ENCODE data around the gene AFAP1L1.

Gene AFAP1L1
- total RNA-seq: 0 reads per million in 3 experiments

GRCh38 chr5:149271716-149272563, at the start of gene AFAP1L1:
Gene AFAP1L1 (plus strand): TSS chr5:149271859. CDS start chr5:149271969, 110 bp downstream.
- DNase-seq: no peak

- no peak for DNase-seq
Measured at GRCh38 chr5:149223081-149223848, 48.4 kb upstream of the AFAP1L1 start.

DNA sequence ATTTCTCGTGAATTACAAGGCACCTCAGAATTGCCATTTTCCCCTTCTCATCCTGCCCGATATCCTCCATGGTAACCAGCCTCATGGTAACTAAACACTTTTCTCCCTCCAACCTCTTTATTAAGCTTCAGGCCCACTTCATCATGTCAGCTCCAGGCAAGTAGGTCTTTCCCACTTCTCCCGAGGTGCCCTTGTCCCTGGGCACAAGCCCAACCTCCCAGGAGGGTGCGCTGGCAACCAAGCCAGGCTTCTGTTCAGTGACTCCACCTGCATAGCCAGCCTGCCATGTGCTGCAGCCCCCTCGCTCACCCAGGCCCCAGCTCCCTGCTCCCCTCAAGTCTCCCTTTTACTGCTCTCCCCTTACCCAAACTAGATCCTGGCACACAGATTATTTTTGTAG, 47.4 kb upstream of the AFAP1L1 start:
- no peak for DNase-seq

DNA sequence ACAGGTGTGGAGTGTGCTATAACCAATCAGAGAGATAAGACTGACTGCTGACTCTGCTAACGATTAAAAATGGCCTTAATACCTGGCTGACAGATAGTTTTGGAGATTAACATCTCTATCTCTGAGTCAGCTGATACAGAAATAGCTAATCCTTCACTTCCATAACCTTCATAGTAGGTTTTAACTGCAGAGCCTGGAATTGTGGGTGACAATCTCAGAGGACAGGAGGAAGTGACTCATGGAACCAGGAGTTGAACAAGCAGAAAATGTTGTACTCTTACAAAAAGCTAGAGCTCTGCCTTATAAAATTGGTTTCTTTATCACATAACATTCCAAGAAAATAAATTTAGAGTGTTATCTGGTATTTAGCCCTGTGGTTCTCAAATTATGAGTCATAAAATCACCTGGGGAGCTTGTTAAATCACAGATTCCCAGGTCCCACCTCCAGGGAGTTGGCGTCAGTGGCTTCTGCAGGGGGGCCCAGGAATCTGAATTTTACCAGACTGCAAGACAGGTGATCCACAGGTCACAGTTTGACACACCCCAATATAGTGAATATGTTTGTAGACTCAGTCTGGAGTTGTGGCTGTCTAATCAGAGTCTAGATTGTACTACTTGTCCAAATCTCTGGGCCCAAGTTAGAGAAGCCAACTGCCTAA, 44.4 kb upstream of the AFAP1L1 start:
- no peak for DNase-seq

DNA sequence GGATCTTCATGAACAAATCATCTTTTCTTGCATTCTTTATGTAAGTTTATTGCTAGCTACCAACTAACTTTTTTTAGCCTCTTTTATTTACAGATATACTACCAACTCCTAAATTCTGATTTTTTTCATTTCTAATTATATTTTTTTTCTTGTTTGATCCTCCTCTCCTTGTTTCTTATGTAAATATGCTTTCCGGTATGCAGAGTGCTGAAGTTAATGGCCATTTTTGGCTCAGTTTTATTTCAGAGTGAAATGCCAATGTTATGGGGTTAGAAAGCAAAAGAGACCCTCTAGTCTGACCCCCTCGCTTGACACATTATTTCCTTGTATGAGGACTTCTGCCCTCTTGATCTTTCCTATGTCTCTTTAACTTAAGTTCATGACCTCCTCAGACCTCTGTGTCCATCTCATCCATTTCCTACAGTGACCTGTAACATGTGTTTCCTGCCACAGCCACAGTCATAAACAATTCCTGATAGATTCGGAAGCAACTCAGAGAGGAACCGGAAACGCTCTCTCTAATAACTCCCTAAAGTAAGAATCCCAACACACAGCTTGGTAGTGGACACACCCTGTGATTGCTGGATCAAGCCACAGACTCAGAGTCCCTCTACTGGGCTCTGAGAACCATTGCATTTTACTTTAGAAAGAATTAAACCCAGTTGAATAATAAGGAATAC, 42.9 kb upstream of the AFAP1L1 start:
- no peak for DNase-seq

DNA sequence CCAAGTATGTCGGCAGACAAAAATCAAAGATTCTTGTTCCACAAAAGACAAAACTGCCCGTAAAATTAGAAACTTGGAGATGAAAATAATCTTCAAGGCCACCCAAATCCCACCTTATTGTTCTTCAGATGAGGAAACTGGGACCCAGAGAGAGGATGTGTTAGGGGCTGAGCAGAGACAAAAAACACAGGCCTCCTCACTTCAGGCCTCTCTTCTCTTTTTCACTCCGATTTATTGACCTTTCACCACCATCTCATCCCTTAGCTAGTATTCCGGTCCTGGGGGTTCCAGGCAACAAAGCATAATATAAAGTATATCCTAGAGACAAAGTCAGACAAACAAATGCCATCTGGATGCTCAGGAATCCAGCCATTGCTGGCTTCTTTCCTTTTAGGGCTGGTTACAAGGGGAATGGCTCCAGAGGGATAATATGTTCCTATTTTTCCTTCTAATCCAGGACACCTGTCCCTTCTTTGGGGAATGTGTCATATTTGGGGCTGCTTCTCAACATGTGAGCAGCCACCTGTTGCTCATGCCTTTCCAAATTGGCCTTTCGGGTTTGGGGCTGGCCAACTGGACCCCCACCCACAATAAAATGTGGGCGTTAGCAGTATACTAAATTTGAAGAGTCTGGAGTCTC, 42.2 kb upstream of the AFAP1L1 start:
- DNase-seq: no peak

DNA sequence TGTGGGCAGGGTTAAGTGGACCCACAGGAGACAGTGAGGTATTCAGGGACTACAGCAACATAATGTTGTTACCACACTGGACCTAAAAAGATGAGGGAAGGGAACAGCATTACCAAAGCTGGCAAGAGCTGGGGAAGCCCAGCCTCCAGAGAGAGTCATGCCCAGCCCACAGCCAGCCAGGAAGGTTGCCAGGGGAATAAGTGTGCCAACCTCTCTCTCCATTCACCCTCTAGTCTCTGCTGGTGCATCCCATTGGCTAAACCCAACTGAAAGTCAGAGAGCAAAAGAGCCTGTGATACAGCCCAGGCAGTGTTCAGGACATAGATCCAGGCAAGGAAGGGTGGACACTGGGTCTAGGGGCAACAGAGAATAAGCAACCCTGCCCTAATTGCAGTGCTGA, 35.8 kb upstream of the AFAP1L1 start:
- no peak for DNase-seq

DNA sequence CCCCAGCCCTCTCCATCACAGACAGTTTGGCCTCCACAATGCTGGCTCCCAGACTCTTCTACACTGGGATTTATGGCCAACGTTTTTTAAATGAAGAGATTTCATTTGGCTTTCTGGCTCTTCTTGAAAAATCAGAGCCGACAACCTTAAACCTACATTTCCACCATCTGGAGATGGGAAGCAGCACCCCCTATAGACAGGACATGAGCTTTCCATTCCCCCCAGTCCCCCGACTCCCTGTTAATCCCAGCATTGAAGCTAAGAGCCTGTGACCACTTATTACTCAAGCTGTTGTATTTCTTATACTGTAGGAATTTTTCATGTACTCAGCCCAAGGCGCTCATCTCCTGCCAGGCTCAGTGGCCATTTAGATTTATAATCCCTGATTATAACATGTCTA, 34.0 kb upstream of the AFAP1L1 start:
- DNase-seq: no peak

DNA sequence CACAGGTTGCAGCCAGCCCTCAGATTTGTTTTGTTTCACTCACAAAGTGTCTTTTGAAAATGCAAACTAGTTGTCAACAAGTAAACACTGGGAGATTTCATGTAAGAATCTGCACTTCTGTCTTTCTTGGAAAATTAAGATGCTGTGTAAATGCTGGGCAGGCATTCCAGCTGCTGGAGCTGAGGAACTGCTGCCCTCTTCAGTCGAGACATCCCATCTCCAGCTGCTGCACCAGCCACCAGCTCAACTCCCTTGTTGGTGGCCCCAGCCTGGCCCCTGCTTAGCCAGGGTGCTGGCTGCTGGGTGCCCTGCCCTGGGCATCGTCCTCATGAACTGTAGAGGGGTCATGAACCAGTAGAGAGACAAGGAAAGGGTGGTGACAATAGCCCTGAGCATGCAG, 33.1 kb upstream of the AFAP1L1 start:
- no peak for DNase-seq

DNA sequence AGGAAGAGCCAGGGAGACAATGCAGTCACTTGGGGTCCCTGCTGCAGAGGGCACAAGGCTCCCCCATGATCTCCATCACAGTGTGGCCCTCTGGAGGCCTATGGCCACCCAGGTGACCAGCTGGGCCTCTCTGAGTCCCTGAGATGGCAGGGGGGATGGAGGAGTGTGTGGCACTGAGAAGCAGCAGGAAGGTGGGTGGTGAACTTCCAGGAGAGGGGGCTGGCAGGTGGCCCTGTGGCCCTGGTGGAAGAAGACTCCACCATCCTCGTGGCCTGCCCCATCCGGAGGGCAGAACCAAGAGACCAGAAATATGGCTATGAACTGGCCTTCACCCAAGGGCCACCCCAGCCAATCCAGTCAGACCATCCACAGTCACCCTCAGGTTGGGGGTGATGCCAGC, 31.7 kb upstream of the AFAP1L1 start:
- DNase-seq: no peak

GRCh38 chr5:149240354-149240998, 31.2 kb upstream of the AFAP1L1 start:
- peak; percentile 88 for DNase-seq

DNA sequence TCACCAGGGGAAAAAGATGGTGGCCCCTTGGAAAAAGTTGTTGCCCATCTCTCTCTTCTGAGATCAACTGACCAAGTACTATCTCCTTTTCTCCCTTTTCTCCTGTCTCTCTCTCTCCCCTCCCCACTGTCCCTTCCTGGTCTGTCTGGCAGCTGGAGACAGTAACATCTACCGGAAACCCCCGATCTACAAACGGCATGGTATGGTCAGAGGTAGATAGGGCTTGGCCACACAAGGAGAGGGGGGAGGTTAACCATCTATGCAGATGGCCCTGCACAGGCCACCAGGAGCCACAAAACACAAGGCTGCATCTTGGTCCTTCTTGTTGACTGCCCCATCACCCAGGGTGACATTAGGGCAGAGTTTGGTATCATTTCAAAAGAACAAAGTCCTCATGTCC, 29.3 kb upstream of the AFAP1L1 start:
- no peak for DNase-seq

DNA sequence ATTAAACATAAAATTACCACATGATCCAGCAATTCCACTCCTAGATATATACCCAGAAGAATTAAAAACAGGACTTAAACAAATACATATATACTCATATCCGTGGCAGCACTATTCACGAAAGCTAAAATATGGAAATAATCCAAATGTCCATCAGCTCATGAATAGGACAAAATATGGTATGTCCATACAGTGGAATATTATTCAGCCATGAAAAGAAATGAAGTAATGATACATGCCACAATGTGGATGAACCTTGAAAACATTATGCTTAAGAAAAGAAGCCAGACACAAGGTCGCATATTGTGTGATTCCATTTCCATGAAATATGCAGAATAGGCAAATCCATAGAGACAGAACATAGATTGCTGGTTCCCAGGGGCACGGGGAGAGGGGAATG, 24.8 kb upstream of the AFAP1L1 start:
- DNase-seq: no peak

DNA sequence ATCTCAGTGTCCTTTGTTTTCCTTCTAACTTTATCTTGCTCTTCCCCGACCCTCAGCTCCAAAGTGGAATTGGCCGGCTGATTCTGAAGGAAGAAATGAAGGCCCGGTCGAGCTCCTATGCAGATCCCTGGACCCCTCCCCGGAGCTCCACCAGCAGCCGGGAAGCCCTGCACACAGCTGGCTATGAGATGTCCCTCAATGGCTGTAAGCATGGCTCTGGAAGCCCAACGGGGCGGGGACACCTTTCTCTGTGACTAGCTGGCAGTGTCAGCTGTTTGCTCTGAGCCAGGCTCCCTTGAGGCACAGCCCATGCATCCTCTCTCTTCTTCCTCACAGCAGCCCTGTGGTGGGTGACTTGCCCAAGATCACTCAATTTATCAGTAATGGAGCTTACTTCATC, 23.9 kb upstream of the AFAP1L1 start:
- DNase-seq: no peak

- DNase-seq: no peak
Measured at GRCh38 chr5:149251546-149251945, 20.1 kb upstream of the AFAP1L1 start.

- DNase-seq: no peak
Measured at GRCh38 chr5:149254506-149254905, 17.2 kb upstream of the AFAP1L1 start.

GRCh38 chr5:149256451-149256850, 15.2 kb upstream of the AFAP1L1 start:
- no peak for DNase-seq

- DNase-seq: no peak
Measured at GRCh38 chr5:149257131-149257530, 14.5 kb upstream of the AFAP1L1 start.

- DNase-seq: no peak
Measured at GRCh38 chr5:149257889-149258705, 13.6 kb upstream of the AFAP1L1 start.

DNA sequence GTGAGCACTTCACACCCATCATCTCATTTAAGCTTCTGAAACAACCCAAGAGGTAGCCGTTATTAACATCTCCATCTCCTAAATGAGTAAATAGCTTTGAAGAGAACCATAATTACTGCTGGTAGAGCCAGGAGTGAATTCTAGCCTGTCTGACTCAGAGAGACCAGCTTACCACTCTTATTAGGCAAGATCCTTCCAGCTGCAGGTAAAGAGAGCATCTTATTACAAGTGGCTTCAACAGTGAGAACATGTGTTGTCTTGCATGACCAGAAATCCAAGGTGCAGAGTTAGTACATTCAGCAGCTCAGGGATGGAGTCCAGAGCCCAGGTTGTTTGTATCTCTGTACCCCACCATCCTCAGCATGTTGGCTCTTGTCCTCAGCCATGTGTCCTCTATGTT, 10.9 kb upstream of the AFAP1L1 start:
- no peak for DNase-seq

DNA sequence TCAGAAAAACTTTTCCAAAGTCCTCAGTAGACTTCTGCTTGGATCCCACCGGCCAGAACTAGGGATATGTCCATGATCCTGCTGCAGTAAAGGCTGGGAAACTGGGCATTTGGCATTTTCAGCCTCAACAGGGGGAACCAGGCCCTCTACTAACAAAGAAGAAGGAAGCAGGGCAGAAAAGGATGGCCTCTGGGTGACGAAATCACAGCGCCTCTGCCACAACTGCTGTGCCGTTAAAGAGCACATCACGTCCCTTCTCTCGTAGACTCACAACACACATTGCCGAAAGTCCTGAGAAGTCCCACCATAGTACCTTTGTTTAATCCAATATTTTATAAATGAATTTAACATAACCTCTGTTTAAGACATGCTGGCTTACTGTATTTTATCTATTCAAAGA, 10.4 kb upstream of the AFAP1L1 start:
- no peak for DNase-seq
